Measurements from ENCODE around the gene LECT2. TPM values are rescaled to one million over a fixed set of nuclear protein-coding genes. Genes with fewer than 3 reads are reported as not detected.
A peak's percentile ranks its signal among the peaks of the same experiment; 100 is the strongest.

LECT2 gene
- total RNA-seq, 4 donors from 2014 or later, result not detected

DNA sequence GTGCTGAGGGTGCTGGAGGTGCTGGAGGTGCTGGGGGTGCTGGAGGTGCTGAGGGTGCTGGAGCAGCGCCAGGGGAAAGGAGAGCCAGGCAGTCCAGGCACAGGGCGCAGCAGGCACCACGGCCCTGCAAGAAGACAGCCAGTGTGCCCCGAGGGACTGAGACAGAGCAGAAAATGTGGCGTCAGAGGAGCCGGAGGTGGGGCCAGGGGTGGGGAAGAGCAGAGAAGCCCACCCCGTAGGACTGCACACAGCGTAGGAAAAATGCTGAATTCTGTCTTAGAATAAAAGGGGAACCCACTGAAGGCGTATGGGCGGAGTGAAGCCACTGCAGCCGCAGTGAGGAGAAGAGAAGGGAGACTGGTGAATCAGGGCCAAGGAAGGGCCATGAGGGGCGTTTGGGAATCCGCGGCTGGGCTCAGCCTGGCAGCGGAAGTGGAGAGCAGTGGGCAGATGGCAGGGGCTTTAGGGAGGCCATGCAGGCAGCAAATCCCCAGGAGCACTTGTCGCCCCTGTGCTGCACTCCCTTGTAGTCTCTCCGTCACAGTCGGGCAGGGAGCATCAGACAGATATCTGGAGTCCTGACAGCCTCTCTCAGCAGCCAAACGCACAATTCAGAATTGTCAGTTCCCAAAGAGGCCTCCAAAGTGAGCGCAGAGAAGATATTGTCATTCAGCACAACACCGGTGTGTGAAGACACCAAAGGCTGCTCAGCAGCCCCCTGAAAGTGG lies 35.9 kb upstream of the LECT2 start:
- TF ChIP-seq POLR2AphosphoS5 (IDR thresholded peaks at IDR 0.05) (no peak), EP300 (IDR thresholded peaks at IDR 0.05) (no peak), POLR2A (IDR thresholded peaks at IDR 0.05; ENCODE audit: low read depth) (no peak)
- TF ChIP-seq, protein P1, sequence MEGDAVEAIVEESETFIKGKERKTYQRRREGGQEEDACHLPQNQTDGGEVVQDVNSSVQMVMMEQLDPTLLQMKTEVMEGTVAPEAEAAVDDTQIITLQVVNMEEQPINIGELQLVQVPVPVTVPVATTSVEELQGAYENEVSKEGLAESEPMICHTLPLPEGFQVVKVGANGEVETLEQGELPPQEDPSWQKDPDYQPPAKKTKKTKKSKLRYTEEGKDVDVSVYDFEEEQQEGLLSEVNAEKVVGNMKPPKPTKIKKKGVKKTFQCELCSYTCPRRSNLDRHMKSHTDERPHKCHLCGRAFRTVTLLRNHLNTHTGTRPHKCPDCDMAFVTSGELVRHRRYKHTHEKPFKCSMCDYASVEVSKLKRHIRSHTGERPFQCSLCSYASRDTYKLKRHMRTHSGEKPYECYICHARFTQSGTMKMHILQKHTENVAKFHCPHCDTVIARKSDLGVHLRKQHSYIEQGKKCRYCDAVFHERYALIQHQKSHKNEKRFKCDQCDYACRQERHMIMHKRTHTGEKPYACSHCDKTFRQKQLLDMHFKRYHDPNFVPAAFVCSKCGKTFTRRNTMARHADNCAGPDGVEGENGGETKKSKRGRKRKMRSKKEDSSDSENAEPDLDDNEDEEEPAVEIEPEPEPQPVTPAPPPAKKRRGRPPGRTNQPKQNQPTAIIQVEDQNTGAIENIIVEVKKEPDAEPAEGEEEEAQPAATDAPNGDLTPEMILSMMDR (IDR thresholded peaks at IDR 0.05), result no peak
- DNase-seq (ENCODE audit: extremely low spot score), result peak; percentile 86
- Histone ChIP-seq H3K27me3 (no peaks in the 10 kb centered on the region), H3K4me1 (peaks cover 4 to 45% (median 36%) of the 10 kb centered on the region in 4 donors), H3K4me3 (no peak overlapping the region), H3K27ac (replicated peaks in 1 of 4) (peak overlapping the region in 2 of 4 donors; percentile 1 to 25), H3K36me3 (no peaks in the 10 kb centered on the region), H3K9me3 (no peaks in the 10 kb centered on the region)
- 83% methylated on average over 21 of the region's 21 CpGs for WGBS
- intact Hi-C loops (cut with DNase I), result no loop called here

DNA sequence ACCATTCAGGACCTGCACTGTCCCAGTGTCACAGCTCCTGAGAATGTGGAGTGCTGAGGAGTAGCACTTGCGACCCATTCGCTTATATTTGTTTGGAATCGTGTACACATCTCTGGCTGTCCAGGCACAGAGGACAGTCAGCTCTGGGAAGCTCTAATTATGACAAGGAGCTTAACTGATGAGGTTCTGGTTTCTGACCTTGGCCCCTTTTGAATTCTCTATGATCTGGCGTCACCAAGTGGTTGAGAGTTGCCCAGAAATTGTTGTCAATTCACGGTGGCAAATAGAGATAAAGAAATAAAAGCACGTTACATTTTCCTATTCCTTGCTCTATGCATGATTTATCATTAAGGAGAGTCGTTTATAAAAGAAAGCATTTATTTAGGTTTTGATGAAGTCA lies 34.9 kb upstream of the LECT2 start:
- no peaks in the 10 kb centered on the region for H3K36me3 ChIP-seq
- intact Hi-C loops (cut with DNase I), result no loop called here
- WGBS, result 78% methylated on average over 7 of the region's 7 CpGs
- no peaks in the 10 kb centered on the region for H3K9me3 ChIP-seq
- H3K27ac ChIP-seq (replicated peaks in 1 of 4), result no peak overlapping the region
- peak; percentile 77 for DNase-seq (ENCODE audit: extremely low spot score)
- H3K4me3 ChIP-seq, result no peak overlapping the region
- no peaks in the 10 kb centered on the region for H3K27me3 ChIP-seq
- H3K4me1 ChIP-seq, result peaks cover 4 to 41% (median 34%) of the 10 kb centered on the region in 4 donors
- no peak for TF ChIP-seq POLR2AphosphoS5 (IDR thresholded peaks at IDR 0.05)
- TF ChIP-seq, protein P1 (IDR thresholded peaks at IDR 0.05), result no peak
- TF ChIP-seq EP300 (IDR thresholded peaks at IDR 0.05), result no peak
- no peak for TF ChIP-seq POLR2A (IDR thresholded peaks at IDR 0.05; ENCODE audit: low read depth)

DNA sequence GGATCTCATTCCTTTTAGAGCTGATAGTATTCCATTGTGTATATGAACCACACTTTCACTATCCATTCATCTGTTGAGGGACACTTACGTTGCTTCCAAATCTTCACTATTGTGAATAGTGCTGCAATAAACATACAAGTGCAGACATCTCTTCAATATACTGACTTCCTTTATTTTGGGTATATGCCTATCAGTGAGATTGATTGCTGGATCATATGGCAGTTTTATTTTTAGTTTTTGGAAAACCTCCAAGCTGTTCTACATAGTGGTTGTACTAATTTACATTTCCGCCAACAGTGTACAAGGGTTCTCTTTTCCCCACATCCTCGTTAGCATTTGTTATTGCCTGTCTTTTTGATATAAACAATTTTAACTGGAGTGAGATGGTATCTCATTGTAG lies 33.8 kb upstream of the LECT2 start:
- intact Hi-C loops (cut with DNase I), result no loop called here
- Histone ChIP-seq H3K9me3 (no peaks in the 10 kb centered on the region), H3K27me3 (no peaks in the 10 kb centered on the region), H3K27ac (replicated peaks in 1 of 4) (no peak overlapping the region), H3K36me3 (no peaks in the 10 kb centered on the region), H3K4me3 (no peak overlapping the region), H3K4me1 (peaks cover under 1 to 29% (median 23%) of the 10 kb centered on the region in 4 donors)
- WGBS, result 86% methylated on average over 3 of the region's 3 CpGs
- TF ChIP-seq POLR2AphosphoS5 (IDR thresholded peaks at IDR 0.05), result no peak
- no peak for TF ChIP-seq POLR2A (IDR thresholded peaks at IDR 0.05; ENCODE audit: low read depth)
- TF ChIP-seq, protein P1 (IDR thresholded peaks at IDR 0.05), result no peak
- TF ChIP-seq EP300 (IDR thresholded peaks at IDR 0.05), result no peak
- no peak for DNase-seq (ENCODE audit: extremely low spot score)

DNA sequence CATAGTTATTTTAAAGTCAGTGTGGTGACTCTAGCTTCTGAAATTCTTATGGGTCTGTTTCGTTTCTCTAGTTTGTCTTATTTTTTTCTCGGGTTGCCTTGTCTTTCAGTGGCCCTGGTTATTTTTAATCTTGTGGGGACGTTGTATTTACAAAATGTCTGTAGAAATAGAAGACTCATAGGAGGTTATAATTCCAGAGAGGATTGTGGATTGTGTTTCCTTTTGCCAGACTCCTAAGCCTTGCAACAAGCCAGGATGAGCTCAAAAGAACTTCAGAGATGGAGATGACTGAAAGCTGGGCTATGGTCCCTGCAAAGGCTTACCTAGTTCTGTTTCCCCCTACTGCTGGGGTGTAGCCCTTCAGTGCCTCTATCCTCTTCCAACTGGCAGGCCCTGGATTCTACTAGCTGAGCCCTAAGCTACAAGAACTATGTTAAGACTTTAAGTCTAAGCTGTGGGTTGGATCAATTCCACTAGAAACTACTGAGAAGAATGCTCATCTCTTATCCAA lies 32.2 kb upstream of the LECT2 start:
- Histone ChIP-seq H3K27me3 (no peaks in the 10 kb centered on the region), H3K27ac (replicated peaks in 1 of 4) (peak overlapping the region; percentile 36 to 62 (median 43)), H3K36me3 (no peaks in the 10 kb centered on the region), H3K4me3 (no peak overlapping the region), H3K4me1 (peaks cover 0 to 22% (median 18%) of the 10 kb centered on the region in 4 donors), H3K9me3 (no peaks in the 10 kb centered on the region)
- WGBS, result 36% methylated on average over 3 of the region's 3 CpGs
- no peak for TF ChIP-seq POLR2A (IDR thresholded peaks at IDR 0.05; ENCODE audit: low read depth)
- no peak for TF ChIP-seq POLR2AphosphoS5 (IDR thresholded peaks at IDR 0.05)
- TF ChIP-seq, protein P1 (IDR thresholded peaks at IDR 0.05), result no peak
- TF ChIP-seq EP300 (IDR thresholded peaks at IDR 0.05), result no peak
- DNase-seq (ENCODE audit: extremely low spot score), result no peak
- intact Hi-C loops (cut with DNase I), result no loop called here
